Common myeloid progenitor, CD34-positive (primary cell): ENCODE results near the gene PAPPA2.

ENCODE experiments used
- CTCF ChIA-PET: fragments of 350-600 bp; sonication (Branson Sonifier 250); formaldehyde crosslinking; loops from one replicate; lab custom pipeline; 2021; ENCODE audit warnings: antibody characterized with exemption; lab: Charles Lee
- POLR2A ChIA-PET: fragments of 350-600 bp; sonication (Branson Sonifier 250); formaldehyde crosslinking; loops from one replicate; lab custom pipeline; 2021; ENCODE audit warnings: antibody characterized with exemption; lab: Charles Lee
- DNase-seq, 3 donors: peaks; one replicate each; pipeline versions ENCODE4 v3.0.0 to v3.0.0-alpha.2; 2013
- H3K27ac ChIP-seq, 2 experiments: 1 replicate in 1 of 2; 2 replicates in 1 of 2; pipeline ENCODE4 v1.7.0; 2013; ENCODE audit warnings: inconsistent platforms in 2 of 2, low read length in 2 of 2, mild to moderate bottlenecking in 2 of 2, low read depth in 1 of 2, moderate library complexity in 1 of 2; ENCODE audit not compliant: severe bottlenecking in 2 of 2, insufficient read depth in 1 of 2, poor library complexity in 1 of 2
- H3K27me3 ChIP-seq, 5 experiments: replicated peaks in 2 of 5; 1 replicate in 3 of 5; 2 replicates in 2 of 5; pipeline versions ENCODE4 v1.6.1 to v1.7.0; 2013; ENCODE audit warnings: low read length in 4 of 5, mild to moderate bottlenecking in 2 of 5, moderate library complexity in 2 of 5, inconsistent platforms in 1 of 5; ENCODE audit not compliant: insufficient read depth in 5 of 5, control insufficient read depth in 4 of 5
- H3K36me3 ChIP-seq, 4 experiments: 1 replicate in 2 of 4; 2 replicates in 2 of 4; pipeline versions ENCODE4 v1.6.1 to v1.7.0; 2013; ENCODE audit warnings: low read length in 3 of 4, control low read depth in 1 of 4, mild to moderate bottlenecking in 1 of 4; ENCODE audit not compliant: control insufficient read depth in 4 of 4, insufficient read depth in 4 of 4
- H3K4me1 ChIP-seq, 4 experiments: 1 replicate in 3 of 4; 2 replicates in 1 of 4; pipeline versions ENCODE4 v1.6.1 to v1.7.1; 2013; ENCODE audit warnings: low read length in 3 of 4, mild to moderate bottlenecking in 3 of 4, control low read depth in 1 of 4, inconsistent platforms in 1 of 4, moderate library complexity in 1 of 4; ENCODE audit not compliant: control insufficient read depth in 4 of 4, insufficient read depth in 4 of 4; ENCODE audit errors: control extremely low read depth in 1 of 4
- H3K4me3 ChIP-seq, 7 experiments: 1 replicate in 4 of 7; 2 replicates in 3 of 7; pipeline versions ENCODE4 v1.5.1 to v1.7.0; 2013; ENCODE audit warnings: mild to moderate bottlenecking in 7 of 7, low read length in 6 of 7, moderate library complexity in 6 of 7, inconsistent platforms in 2 of 7, low read depth in 2 of 7, control low read depth in 1 of 7; ENCODE audit not compliant: insufficient read depth in 4 of 7, control insufficient read depth in 1 of 7; ENCODE audit errors: extremely low read depth in 1 of 7
- H3K9me3 ChIP-seq, 5 experiments: 1 replicate in 4 of 5; 2 replicates in 1 of 5; pipeline versions ENCODE4 v1.6.1 to v1.7.1; 2013; ENCODE audit warnings: low read length in 4 of 5, mild to moderate bottlenecking in 2 of 5, inconsistent platforms in 1 of 5, low read depth in 1 of 5, moderate library complexity in 1 of 5; ENCODE audit not compliant: control insufficient read depth in 4 of 5, insufficient read depth in 2 of 5; ENCODE audit errors: control extremely low read depth in 1 of 5
- WGBS: methylation state at CpG from one replicate; pipeline ENCODE4 v1.1.5; 2013; ENCODE audit not compliant: insufficient coverage; 5-methylcytosine and 5-hydroxymethylcytosine counted together

Gene PAPPA2

GRCh38 chr1:176779992-176780328 lies 317.0 kb downstream of the PAPPA2 start:
- no peaks in the 10 kb centered on the region for H3K4me1 ChIP-seq
- POLR2A ChIA-PET = no interaction called here
- H3K27ac ChIP-seq = no peak overlapping the region
- CTCF ChIA-PET = no interaction called here
- no peaks in the 10 kb centered on the region for H3K36me3 ChIP-seq
- no peak for DNase-seq
- 57% methylated on average over 1 of the region's 1 CpG for WGBS
- H3K4me3 ChIP-seq = no peak overlapping the region
- no peaks in the 10 kb centered on the region for H3K9me3 ChIP-seq
- no peaks in the 10 kb centered on the region for H3K27me3 ChIP-seq

DNA sequence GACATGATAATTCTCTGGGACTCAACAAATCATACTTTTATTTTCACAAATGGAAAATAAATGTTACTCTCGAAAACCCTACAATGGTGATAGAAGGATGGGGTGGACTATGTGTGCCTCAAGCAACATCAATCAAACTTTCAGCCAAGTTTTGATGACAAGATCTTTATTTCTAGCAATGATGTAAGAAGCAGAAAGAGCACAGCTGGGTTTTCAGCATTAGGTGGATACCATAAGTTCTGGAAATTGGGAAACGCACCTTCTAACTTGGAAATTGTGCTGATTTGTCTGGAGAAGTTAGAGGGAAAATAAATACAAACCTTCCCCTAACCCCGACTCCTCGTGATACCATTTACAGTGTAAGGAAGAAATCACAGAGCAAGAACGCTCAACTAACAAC lies 320.3 kb downstream of the PAPPA2 start:
- ChIA-PET POLR2A (no interaction called here), CTCF (no interaction called here)
- Histone ChIP-seq H3K27ac (no peak overlapping the region), H3K9me3 (no peaks in the 10 kb centered on the region), H3K27me3 (no peaks in the 10 kb centered on the region), H3K4me3 (no peak overlapping the region), H3K36me3 (no peaks in the 10 kb centered on the region), H3K4me1 (no peaks in the 10 kb centered on the region)
- 80% methylated on average over 2 of the region's 5 CpGs for WGBS
- no peak for DNase-seq

- CTCF ChIA-PET = no interaction called here
- no peak for DNase-seq
Measured at GRCh38 chr1:176785056-176785455, 322.1 kb downstream of the PAPPA2 start.

GRCh38 chr1:176785791-176786190 lies 322.8 kb downstream of the PAPPA2 start:
- H3K27ac ChIP-seq = no peak overlapping the region
- no peak for DNase-seq
- no peaks in the 10 kb centered on the region for H3K36me3 ChIP-seq
- WGBS = 70% methylated on average over 4 of the region's 5 CpGs
- no peaks in the 10 kb centered on the region for H3K9me3 ChIP-seq
- no peaks in the 10 kb centered on the region for H3K27me3 ChIP-seq
- ChIA-PET CTCF (no interaction called here), POLR2A (no interaction called here)
- no peaks in the 10 kb centered on the region for H3K4me1 ChIP-seq
- no peak overlapping the region for H3K4me3 ChIP-seq

More at GRCh38 chr1:176785056-176785455, 322.1 kb downstream of the PAPPA2 start:
- Histone ChIP-seq H3K27ac (no peak overlapping the region), H3K27me3 (no peaks in the 10 kb centered on the region), H3K4me1 (no peaks in the 10 kb centered on the region), H3K9me3 (no peaks in the 10 kb centered on the region), H3K4me3 (no peak overlapping the region), H3K36me3 (no peaks in the 10 kb centered on the region)
- POLR2A ChIA-PET = no interaction called here
- 86% methylated on average over 4 of the region's 6 CpGs for WGBS

GRCh38 chr1:176786274-176786673 lies 323.3 kb downstream of the PAPPA2 start:
- no peaks in the 10 kb centered on the region for H3K36me3 ChIP-seq
- CTCF ChIA-PET = no interaction called here
- POLR2A ChIA-PET = no interaction called here
- 86% methylated on average over 2 of the region's 4 CpGs for WGBS
- H3K4me3 ChIP-seq = no peak overlapping the region
- no peaks in the 10 kb centered on the region for H3K4me1 ChIP-seq
- no peaks in the 10 kb centered on the region for H3K27me3 ChIP-seq
- no peaks in the 10 kb centered on the region for H3K9me3 ChIP-seq
- no peak for DNase-seq
- H3K27ac ChIP-seq = no peak overlapping the region

DNA sequence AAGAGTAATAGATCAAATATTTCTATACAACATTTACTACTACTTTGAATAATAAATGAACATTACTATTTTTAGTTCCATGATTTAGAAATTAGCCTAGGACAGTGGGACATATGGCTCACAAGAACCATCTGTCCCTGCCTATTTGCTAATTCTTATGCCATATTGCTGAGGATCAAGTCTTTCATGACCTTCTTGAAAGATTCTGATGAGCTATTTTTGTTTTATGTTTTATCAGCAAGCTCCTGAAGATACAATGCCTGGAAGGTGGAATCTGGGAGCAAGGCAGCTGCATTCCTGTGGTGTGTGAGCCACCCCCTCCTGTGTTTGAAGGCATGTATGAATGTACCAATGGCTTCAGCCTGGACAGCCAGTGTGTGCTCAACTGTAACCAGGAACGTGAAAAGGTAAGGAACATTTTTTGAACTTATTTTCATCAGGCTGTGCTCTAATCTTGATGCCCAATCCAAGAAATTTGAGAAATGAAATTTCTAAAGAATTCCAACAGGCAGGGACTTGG lies 326.7 kb downstream of the PAPPA2 start:
- Histone ChIP-seq H3K4me1 (no peaks in the 10 kb centered on the region), H3K36me3 (no peaks in the 10 kb centered on the region), H3K27me3 (no peaks in the 10 kb centered on the region), H3K4me3 (no peak overlapping the region), H3K27ac (no peak overlapping the region), H3K9me3 (no peaks in the 10 kb centered on the region)
- 100% methylated on average over 1 of the region's 1 CpG for WGBS
- ChIA-PET POLR2A (no interaction called here), CTCF (no interaction called here)
- no peak for DNase-seq

DNA sequence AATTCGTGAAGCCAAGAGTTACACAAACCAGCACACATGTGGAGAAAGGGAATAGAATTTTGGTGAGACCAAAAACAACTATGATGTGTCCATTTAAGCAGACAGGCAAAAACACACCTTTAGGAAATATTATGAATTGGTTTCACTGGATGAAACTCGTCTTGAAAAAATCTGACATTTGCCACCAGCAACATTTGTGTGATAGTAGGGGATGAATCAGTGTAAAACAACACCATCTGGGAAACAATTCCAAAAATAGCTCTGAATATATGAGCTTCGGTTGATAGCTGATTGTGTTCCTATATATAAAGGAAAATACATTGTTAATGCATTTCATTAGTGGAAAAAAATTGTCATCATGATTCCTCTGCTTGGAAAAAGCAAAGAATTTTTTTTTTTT lies 327.8 kb downstream of the PAPPA2 start:
- POLR2A ChIA-PET = no interaction called here
- WGBS = no CpG with 5 or more reads among the region's 3 CpGs
- CTCF ChIA-PET = no interaction called here

More for the DNA sequence above, 327.8 kb downstream of the PAPPA2 start:
- H3K27me3 ChIP-seq = no peaks in the 10 kb centered on the region
- DNase-seq = no peak
- H3K4me3 ChIP-seq = no peak overlapping the region
- no peak overlapping the region for H3K27ac ChIP-seq
- no peaks in the 10 kb centered on the region for H3K4me1 ChIP-seq
- no peaks in the 10 kb centered on the region for H3K9me3 ChIP-seq
- no peaks in the 10 kb centered on the region for H3K36me3 ChIP-seq
